ENCODE data around the gene CIC.
"Not testable (repeated sequence)": the region's sequence is repeated elsewhere in the genome, so short reads cannot be mapped to it uniquely, and the experiment has no call there.

CIC gene

DNA sequence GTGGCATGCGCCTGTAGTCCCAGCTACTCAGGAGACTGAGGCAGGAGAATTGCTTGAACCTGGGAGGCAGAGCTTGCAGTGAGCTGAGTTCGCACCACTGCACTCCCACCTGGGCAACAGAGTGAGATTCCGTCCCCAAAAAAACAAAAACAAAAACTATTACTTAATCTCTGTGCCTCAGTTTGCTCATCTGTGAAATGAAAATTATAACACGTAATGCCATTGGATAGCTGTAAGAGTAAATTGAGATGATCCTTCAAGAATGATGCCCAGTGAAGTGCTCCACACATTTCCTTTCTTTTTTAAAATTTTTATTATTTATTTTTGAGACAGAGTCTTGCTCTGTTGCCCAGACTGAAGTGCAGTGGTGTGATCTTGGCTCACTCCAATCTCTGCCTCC lies 70.9 kb downstream of the CIC start:
- H3K4me1 Mint-ChIP-seq (ENCODE audit: low read depth); H3K27ac Mint-ChIP-seq; H3K36me3 Mint-ChIP-seq (ENCODE audit: low read depth); H3K9me3 Mint-ChIP-seq; H3K27me3 Mint-ChIP-seq (ENCODE audit: low read depth); H3K4me3 Mint-ChIP-seq: not testable (repeated sequence)

DNA sequence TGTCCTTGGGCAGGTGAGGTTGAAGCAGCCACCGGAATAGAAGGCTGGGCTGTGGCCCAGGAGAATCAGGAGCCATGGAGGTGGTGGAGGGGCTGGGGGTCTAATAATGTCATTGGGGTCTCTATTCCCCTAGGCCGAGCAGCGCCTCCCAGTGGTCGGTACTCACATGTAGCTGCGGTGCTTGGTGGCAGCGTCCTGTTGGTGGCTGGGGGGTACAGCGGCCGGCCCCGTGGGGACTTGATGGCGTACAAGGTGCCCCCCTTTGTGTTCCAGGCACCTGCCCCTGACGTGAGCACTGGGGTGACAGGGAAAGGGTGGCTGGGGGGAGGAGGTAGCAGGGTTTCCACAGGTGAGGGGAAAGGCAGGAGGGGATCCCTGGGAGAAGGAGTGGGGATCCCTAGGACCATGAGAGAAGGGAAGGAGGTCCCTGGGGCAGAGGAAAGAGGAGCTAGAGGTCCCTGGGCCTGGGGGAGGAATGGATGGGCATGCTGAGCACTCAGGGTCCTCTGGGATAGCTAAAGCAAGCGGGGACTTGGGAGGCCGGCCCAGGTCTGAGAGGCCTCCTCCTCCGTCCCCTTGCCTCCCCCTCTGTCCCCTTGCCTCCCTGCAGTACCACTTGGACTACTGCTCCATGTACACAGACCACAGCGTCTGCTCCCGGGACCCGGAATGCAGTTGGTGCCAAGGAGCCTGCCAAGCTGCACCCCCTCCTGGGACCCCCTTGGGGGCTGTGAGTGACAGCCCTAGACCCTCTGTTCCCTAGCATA lies 74.5 kb downstream of the CIC start:
- Mint-ChIP-seq H3K4me3 (no peak overlapping the region), H3K36me3 (ENCODE audit: low read depth) (no peaks in the 10 kb centered on the region), H3K4me1 (ENCODE audit: low read depth) (no peaks in the 10 kb centered on the region), H3K27ac (peak overlapping the region; percentile 22), H3K9me3 (no peaks in the 10 kb centered on the region), H3K27me3 (ENCODE audit: low read depth) (no peaks in the 10 kb centered on the region)

DNA sequence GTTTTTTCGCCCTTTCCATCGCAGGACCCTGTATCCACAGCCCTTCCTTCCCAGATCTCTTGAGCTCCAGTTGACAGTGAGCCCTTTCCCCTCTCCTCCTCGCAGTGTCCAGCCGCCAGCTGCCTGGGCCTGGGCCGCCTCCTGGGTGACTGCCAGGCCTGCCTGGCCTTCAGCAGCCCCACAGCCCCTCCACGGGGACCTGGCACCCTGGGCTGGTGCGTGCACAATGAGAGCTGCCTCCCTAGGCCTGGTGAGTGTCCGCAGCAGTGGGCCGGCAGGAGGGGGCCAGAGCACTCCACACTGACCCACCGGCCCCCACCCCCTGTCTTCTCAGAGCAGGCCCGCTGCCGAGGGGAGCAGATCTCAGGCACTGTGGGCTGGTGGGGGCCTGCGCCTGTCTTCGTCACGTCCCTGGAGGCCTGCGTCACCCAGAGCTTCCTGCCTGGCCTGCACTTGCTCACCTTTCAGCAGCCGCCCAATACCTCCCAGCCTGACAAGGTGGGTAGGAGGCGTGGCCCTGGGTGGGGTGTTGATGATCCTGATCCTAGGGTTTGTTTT lies 75.4 kb downstream of the CIC start:
- H3K27ac Mint-ChIP-seq, result no peak overlapping the region
- H3K4me3 Mint-ChIP-seq, result no peak overlapping the region
- H3K27me3 Mint-ChIP-seq (ENCODE audit: low read depth), result no peaks in the 10 kb centered on the region
- H3K9me3 Mint-ChIP-seq, result no peaks in the 10 kb centered on the region
- H3K36me3 Mint-ChIP-seq (ENCODE audit: low read depth), result no peaks in the 10 kb centered on the region
- no peaks in the 10 kb centered on the region for H3K4me1 Mint-ChIP-seq (ENCODE audit: low read depth)

Measured in T-helper 1 cell treated with Interleukin-12 subunit alpha and Interleukin-12 subunit beta and Interleukin-4 antibody, amounts not matched to agents 30 μg/mL and 1 μg/mL, for 36 hours (primary cell).